Cardiac ventricle fibroblast (primary cell): ENCODE results near the gene CBX6. TPM values are rescaled to one million over a fixed set of nuclear protein-coding genes. Genes with fewer than 3 reads are reported as not detected.

ENCODE experiments used
- total RNA-seq: library from RNA; depleted of rRNA; stranded (reverse); fragments of >200 nt; gene quantifications from 2 replicates; pipeline ENCODE4 v1.2.3, GENCODE V29; 2015

CBX6 gene
- 71.0 and 75.3 TPM in 2 replicates for total RNA-seq

DNA sequence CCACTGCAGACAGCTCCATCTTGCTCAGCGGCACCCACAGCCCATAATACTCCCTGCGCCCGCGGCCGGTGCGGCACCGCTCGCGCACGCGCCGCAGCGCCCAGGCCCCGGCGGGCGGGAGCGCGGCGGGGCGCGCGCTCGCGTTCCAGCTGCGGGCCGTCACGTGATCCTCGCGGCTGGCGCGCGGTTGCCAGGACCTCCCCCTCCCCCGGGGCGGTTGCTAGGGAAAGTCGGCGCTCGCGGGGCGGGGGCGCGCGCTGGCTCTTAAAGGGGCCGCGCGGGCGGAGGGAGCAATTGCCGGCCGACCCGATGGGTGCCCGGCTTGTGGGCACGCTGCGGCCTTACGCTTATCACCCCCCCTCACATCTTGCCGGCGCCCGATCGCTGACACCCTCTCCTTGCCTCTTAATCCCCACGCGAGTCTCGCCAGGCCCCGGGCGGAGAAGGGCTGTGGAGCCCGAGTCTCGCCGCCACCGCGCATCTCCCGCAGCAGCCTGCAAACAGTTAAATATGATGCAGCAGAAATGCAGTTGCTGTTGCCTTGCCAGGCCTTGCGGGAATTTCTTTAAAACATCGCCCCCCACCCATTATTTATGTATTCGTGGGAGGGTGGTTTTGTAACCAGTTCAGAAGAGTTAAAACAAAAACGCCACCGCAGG is at the start of gene CBX6:
TSS of gene CBX6 (minus strand) at position 45 of the 659 bp plus-strand sequence. CDS start at position 19, 26 bp downstream.

DNA sequence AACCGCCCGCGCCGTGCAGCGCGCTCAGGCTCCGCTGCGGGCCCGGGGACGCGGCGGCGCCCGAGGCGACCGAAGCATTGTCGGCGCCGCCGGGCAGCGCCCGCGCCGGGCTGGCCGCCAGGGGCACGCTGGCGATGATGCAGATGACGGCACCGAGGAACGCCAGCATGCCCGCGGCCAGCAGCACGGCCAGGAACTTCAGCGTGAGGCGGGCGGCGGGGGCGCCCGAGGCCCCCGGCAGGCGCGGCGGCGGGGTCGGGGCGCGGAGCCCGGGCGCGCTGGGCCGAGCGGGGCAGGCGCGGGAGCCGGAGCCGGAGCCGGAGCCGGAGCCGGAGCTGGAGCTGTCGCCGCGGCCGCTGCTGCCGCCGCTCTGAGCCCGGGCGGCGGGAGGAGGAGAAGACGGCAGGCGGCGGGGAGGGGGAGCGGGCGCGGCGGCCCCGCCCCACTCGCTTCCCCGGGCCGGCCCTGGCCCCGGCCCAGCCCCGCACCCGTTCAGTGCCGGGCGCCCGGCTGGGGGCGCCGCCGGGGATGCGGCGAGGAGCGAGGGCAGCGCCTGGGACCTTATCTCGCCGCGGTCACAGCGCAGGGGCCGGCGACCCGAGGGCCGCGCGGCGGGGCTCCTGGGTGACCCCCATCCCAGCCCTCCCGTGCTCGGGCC is 28.2 kb downstream of the CBX6 start, which contains the start of gene NPTXR:
TSS of gene NPTXR (minus strand) at position 372 of the 658 bp plus-strand sequence.

Other genes with a start within 250 kb of the CBX6 start
- gene FAM227A, start 215.8 kb downstream of the CBX6 start, total RNA-seq = 0.15 and 0.37 TPM in 2 replicates
- 24.0 and 33.6 TPM in 2 replicates for gene CBY1, start 215.6 kb downstream of the CBX6 start, total RNA-seq
- gene TOMM22, start 190.3 kb downstream of the CBX6 start, total RNA-seq = 30.9 and 39.4 TPM in 2 replicates
- 43.0 and 64.1 TPM in 2 replicates for gene JOSD1, start 171.3 kb downstream of the CBX6 start, total RNA-seq
- 18.9 and 25.2 TPM in 2 replicates for gene GTPBP1, start 166.3 kb downstream of the CBX6 start, total RNA-seq
- gene SUN2, start 116.2 kb downstream of the CBX6 start, total RNA-seq = 86.7 and 101 TPM in 2 replicates
- 13.7 and 16.8 TPM in 2 replicates for gene DNAL4, start 78.1 kb downstream of the CBX6 start, total RNA-seq
- gene NPTXR, start 28.2 kb downstream of the CBX6 start, total RNA-seq = 5.4 and 6.7 TPM in 2 replicates
- gene APOBEC3A, start 85.4 kb upstream of the CBX6 start, total RNA-seq = not detected in 2 replicates
- 1.5 and 1.9 TPM in 2 replicates for gene APOBEC3B, start 110.1 kb upstream of the CBX6 start, total RNA-seq
- gene APOBEC3C, start 142.0 kb upstream of the CBX6 start, total RNA-seq = 24.1 and 24.5 TPM in 2 replicates
- 0.69 and 1.0 TPM in 2 replicates for gene APOBEC3D, start 148.9 kb upstream of the CBX6 start, total RNA-seq
- gene APOBEC3F, start 168.6 kb upstream of the CBX6 start, total RNA-seq = 6.0 and 13.7 TPM in 2 replicates
- gene APOBEC3G, start 205.1 kb upstream of the CBX6 start, total RNA-seq = 8.8 and 9.9 TPM in 2 replicates
- gene APOBEC3H, start 225.0 kb upstream of the CBX6 start, total RNA-seq = 0.75 TPM in 1 of 2 replicates, not detected in the other